H9 (cell line): ENCODE results near the gene DDX60. TPM values are rescaled to one million over a fixed set of nuclear protein-coding genes. Genes with fewer than 3 reads are reported as not detected.

Source experiments
- DNase-seq: peaks from one replicate; pipeline ENCODE4 v3.0.0-alpha.2; 2017
- H2AFZ ChIP-seq: one replicate; pipeline ENCODE4 v1.6.1; 2013; ENCODE audit warnings: mild to moderate bottlenecking, low read length, control low read depth, moderate library complexity
- H2AK5ac ChIP-seq: 2 replicates; pipeline ENCODE4 v1.6.1; 2013; ENCODE audit warnings: low read length, control low read depth, mixed read lengths; ENCODE audit not compliant: insufficient read length
- H2BK120ac ChIP-seq: one replicate; pipeline ENCODE4 v1.6.1; 2013; ENCODE audit warnings: low read depth, mild to moderate bottlenecking, low read length, control low read depth, inconsistent platforms; ENCODE audit not compliant: poor library complexity, severe bottlenecking
- H2BK12ac ChIP-seq: 2 replicates; pipeline ENCODE4 v1.6.1; 2013; ENCODE audit warnings: low read length, control low read depth, mixed read lengths, low read depth; ENCODE audit not compliant: insufficient read length
- H2BK15ac ChIP-seq: 2 replicates; pipeline ENCODE4 v1.6.1; 2013; ENCODE audit warnings: low read depth, low read length, control low read depth
- H2BK20ac ChIP-seq: one replicate; pipeline ENCODE4 v1.6.1; 2013; ENCODE audit warnings: low read depth, mild to moderate bottlenecking, low read length, control low read depth, inconsistent platforms; ENCODE audit not compliant: poor library complexity, severe bottlenecking
- H2BK5ac ChIP-seq: 2 replicates; pipeline ENCODE4 v1.6.1; 2013; ENCODE audit warnings: low read length, control low read depth, mixed read lengths; ENCODE audit not compliant: insufficient read length
- H3K14ac ChIP-seq: 2 replicates; pipeline ENCODE4 v1.6.1; 2013; ENCODE audit warnings: low read length, control low read depth; ENCODE audit not compliant: insufficient read depth
- H3K18ac ChIP-seq: 2 replicates; pipeline ENCODE4 v1.6.1; 2013; ENCODE audit warnings: low read depth, mild to moderate bottlenecking, mixed read lengths, low read length, control low read depth; ENCODE audit not compliant: insufficient read length
- H3K23ac ChIP-seq: 2 replicates; pipeline ENCODE4 v1.6.1; 2013; ENCODE audit warnings: low read length, control low read depth, mixed read lengths, low read depth; ENCODE audit not compliant: insufficient read length
- H3K23me2 ChIP-seq: 2 replicates; pipeline ENCODE4 v1.6.1; 2013; ENCODE audit warnings: low read depth, mild to moderate bottlenecking, mixed read lengths, low read length, control low read depth; ENCODE audit not compliant: insufficient read length, poor library complexity, severe bottlenecking
- H3K27ac ChIP-seq: 2 replicates; pipeline ENCODE4 v1.5.1; 2013; ENCODE audit warnings: low read length, control low read depth, mixed read lengths, low read depth; ENCODE audit not compliant: insufficient read length
- H3K27me3 ChIP-seq: 2 replicates; pipeline ENCODE4 v1.6.1; 2013; ENCODE audit warnings: low read length, control low read depth, inconsistent platforms; ENCODE audit not compliant: insufficient read depth
- H3K4ac ChIP-seq: 2 replicates; pipeline ENCODE4 v1.6.1; 2013; ENCODE audit warnings: low read depth, mild to moderate bottlenecking, control low read depth, inconsistent platforms, low read length, moderate library complexity
- H3K4me1 ChIP-seq: 2 replicates; pipeline ENCODE4 v1.6.1; 2013; ENCODE audit warnings: low read length, control low read depth, inconsistent platforms; ENCODE audit not compliant: insufficient read depth
- H3K4me2 ChIP-seq: 2 replicates; pipeline ENCODE4 v1.6.1; 2013; ENCODE audit warnings: low read length, control low read depth, mixed read lengths; ENCODE audit not compliant: insufficient read length, insufficient read depth
- H3K56ac ChIP-seq: 2 replicates; pipeline ENCODE4 v1.6.1; 2013; ENCODE audit warnings: low read depth, mild to moderate bottlenecking, mixed read lengths, low read length, control low read depth; ENCODE audit not compliant: insufficient read length
- H3K79me1 ChIP-seq: 2 replicates; pipeline ENCODE4 v1.6.1; 2013; ENCODE audit warnings: low read depth, mild to moderate bottlenecking, moderate library complexity, low read length, control low read depth, inconsistent platforms; ENCODE audit not compliant: insufficient read depth, poor library complexity, severe bottlenecking
- H3K79me2 ChIP-seq: 2 replicates; pipeline ENCODE4 v1.6.1; 2013; ENCODE audit warnings: low read length, control low read depth, inconsistent platforms; ENCODE audit not compliant: insufficient read depth
- H3K9ac ChIP-seq: 2 replicates; pipeline ENCODE4 v1.6.1; 2013; ENCODE audit warnings: low read length, control low read depth, mixed read lengths; ENCODE audit not compliant: insufficient read length; ENCODE audit errors: extremely low read depth
- H3K9me3 ChIP-seq: one replicate; pipeline ENCODE4 v1.6.1; 2013; ENCODE audit warnings: low read depth, low read length, inconsistent platforms; ENCODE audit not compliant: control insufficient read depth
- H3T11ph ChIP-seq: one replicate; pipeline ENCODE4 v1.6.1; 2013; ENCODE audit warnings: mild to moderate bottlenecking, low read length, control low read depth, inconsistent platforms
- H4K20me1 ChIP-seq: one replicate; pipeline ENCODE4 v1.6.1; 2013; ENCODE audit not compliant: control insufficient read depth, insufficient read length, insufficient read depth
- H4K5ac ChIP-seq: 2 replicates; pipeline ENCODE4 v1.6.1; 2013; ENCODE audit warnings: low read depth, mild to moderate bottlenecking, mixed read lengths, low read length, control low read depth; ENCODE audit not compliant: insufficient read length
- H4K8ac ChIP-seq: replicated peaks from 2 replicates; pipeline ENCODE4 v1.6.1; 2013; ENCODE audit warnings: low read length, control low read depth, mixed read lengths, low read depth; ENCODE audit not compliant: insufficient read length
- H4K91ac ChIP-seq: 2 replicates; pipeline ENCODE4 v1.6.1; 2013; ENCODE audit warnings: low read depth, mild to moderate bottlenecking, moderate library complexity, mixed read lengths, low read length, control low read depth; ENCODE audit not compliant: insufficient read length
- H3K27ac Mint-ChIP-seq, 3 experiments: 2 replicates in 2 of 3; 3 replicates in 1 of 3; pipeline ENCODE4 v1.8.0; 2020 to 2021; ENCODE audit warnings: mixed read lengths in 3 of 3, mild to moderate bottlenecking in 1 of 3, moderate library complexity in 1 of 3
- H3K27me3 Mint-ChIP-seq: 2 replicates; pipeline ENCODE4 v1.8.0; 2021; ENCODE audit warnings: low read depth, mild to moderate bottlenecking, moderate library complexity, mixed read lengths
- H3K36me3 Mint-ChIP-seq, 3 experiments: 2 replicates in 2 of 3; 3 replicates in 1 of 3; pipeline ENCODE4 v1.8.0; 2020 to 2021; ENCODE audit warnings: low read depth in 3 of 3, mixed read lengths in 3 of 3; ENCODE audit not compliant: insufficient read depth in 1 of 3
- H3K4me1 Mint-ChIP-seq, 2 experiments: 2 replicates each; pipeline ENCODE4 v1.8.0; 2020; ENCODE audit warnings: mixed read lengths in 2 of 2
- H3K4me3 Mint-ChIP-seq, 2 experiments: 2 replicates in 1 of 2; 3 replicates in 1 of 2; pipeline ENCODE4 v1.8.0; 2020 to 2021; ENCODE audit warnings: mild to moderate bottlenecking in 2 of 2, mixed read lengths in 2 of 2, moderate library complexity in 1 of 2
- H3K9me3 Mint-ChIP-seq, 2 experiments: 2 replicates in 1 of 2; 3 replicates in 1 of 2; pipeline ENCODE4 v1.8.0; 2020; ENCODE audit warnings: mild to moderate bottlenecking in 2 of 2, mixed read lengths in 2 of 2, moderate library complexity in 1 of 2
- WGBS: extraction: QIAGEN DNeasy Blood & Tissue Kit; methylation state at CpG from one replicate; pipeline ENCODE4 v1.1.7; 2013; ENCODE audit warnings: missing lambda C conversion rate, low lambda C conversion rate, mixed read lengths; ENCODE audit not compliant: insufficient read length; ENCODE audit errors: extremely low coverage; 5-methylcytosine and 5-hydroxymethylcytosine counted together
- total RNA-seq: library from RNA; stranded (reverse); gene quantifications from 2 replicates; pipeline ENCODE4 v1.2.1, GENCODE V29; 2021
- TF ChIP-seq, protein P1 (sequence below): fragments of 200-600 bp; sonication (generic); conservative IDR thresholded peaks from 3 replicates; pipeline ENCODE4 v1.8.0; 2021; ENCODE audit warnings: antibody characterized with exemption, mild to moderate bottlenecking

DDX60 gene
- total RNA-seq, 1 experiment from 2014 or later = 3.9 TPM

DNA sequence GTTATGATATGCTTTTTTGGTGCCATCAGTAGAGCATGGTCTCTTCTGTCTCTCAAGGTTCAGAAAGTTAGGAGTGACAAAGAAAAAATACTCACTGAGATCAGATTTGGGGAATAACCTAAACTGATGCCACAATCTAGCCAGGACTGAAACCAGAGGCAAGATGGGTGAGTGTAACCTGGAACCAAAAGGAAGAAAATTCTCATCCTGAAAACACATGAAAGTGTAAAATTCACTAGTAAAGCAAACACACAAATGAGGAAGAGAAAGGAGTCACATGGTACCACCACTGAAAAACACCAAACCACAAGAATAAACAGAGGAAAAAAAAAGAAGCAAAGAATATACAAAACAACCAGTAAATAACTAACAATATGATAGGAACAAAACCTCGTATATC lies 129.8 kb downstream of the DDX60 start:
- Mint-ChIP-seq H3K27ac (no peak overlapping the region), H3K4me3 (no peak overlapping the region), H3K36me3 (peaks cover 0 to 2% (median 0%) of the 10 kb centered on the region in 3 experiments; a peak in 1 of 7 replicates), H3K4me1 (no peaks in the 10 kb centered on the region), H3K9me3 (no peaks in the 10 kb centered on the region), H3K27me3 (no peaks in the 10 kb centered on the region)
- Histone ChIP-seq H2BK20ac (no peak overlapping the region), H3K79me1 (no peaks in the 10 kb centered on the region), H3K9me3 (no peaks in the 10 kb centered on the region), H2BK120ac (no peak overlapping the region), H4K8ac (no peak overlapping the region), H3K23me2 (no peaks in the 10 kb centered on the region), H2BK5ac (no peak overlapping the region), H3K18ac (no peak overlapping the region), H2BK15ac (no peak overlapping the region), H3T11ph (no peak overlapping the region), H3K4me2 (no peak overlapping the region), H3K4me1 (no peaks in the 10 kb centered on the region), H3K27ac (no peak overlapping the region), H3K27me3 (no peaks in the 10 kb centered on the region), H3K14ac (no peak overlapping the region), H2BK12ac (no peak overlapping the region), H4K91ac (no peak overlapping the region), H3K23ac (no peak overlapping the region), H3K56ac (no peak overlapping the region), H2AFZ (no peak overlapping the region), H4K5ac (no peak overlapping the region), H3K9ac (no peak overlapping the region), H3K79me2 (no peaks in the 10 kb centered on the region), H4K20me1 (no peaks in the 10 kb centered on the region), H2AK5ac (no peak overlapping the region), H3K4ac (no peak overlapping the region)
- WGBS = no CpG with 5 or more reads among the region's 1 CpG
- TF ChIP-seq, protein P1, sequence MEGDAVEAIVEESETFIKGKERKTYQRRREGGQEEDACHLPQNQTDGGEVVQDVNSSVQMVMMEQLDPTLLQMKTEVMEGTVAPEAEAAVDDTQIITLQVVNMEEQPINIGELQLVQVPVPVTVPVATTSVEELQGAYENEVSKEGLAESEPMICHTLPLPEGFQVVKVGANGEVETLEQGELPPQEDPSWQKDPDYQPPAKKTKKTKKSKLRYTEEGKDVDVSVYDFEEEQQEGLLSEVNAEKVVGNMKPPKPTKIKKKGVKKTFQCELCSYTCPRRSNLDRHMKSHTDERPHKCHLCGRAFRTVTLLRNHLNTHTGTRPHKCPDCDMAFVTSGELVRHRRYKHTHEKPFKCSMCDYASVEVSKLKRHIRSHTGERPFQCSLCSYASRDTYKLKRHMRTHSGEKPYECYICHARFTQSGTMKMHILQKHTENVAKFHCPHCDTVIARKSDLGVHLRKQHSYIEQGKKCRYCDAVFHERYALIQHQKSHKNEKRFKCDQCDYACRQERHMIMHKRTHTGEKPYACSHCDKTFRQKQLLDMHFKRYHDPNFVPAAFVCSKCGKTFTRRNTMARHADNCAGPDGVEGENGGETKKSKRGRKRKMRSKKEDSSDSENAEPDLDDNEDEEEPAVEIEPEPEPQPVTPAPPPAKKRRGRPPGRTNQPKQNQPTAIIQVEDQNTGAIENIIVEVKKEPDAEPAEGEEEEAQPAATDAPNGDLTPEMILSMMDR = no peak
- no peak for DNase-seq
